Keratinocyte (primary cell): ENCODE data around the gene CCNYL1. TPM values are rescaled to one million over a fixed set of nuclear protein-coding genes. Genes with fewer than 3 reads are reported as not detected.
A peak's percentile ranks its signal among the peaks of the same experiment; 100 is the strongest.

ENCODE experiments used
- DNase-seq: peaks from one replicate; pipeline ENCODE4 v3.0.0-alpha.2; 2011; ENCODE audit warnings: low read depth, missing footprints, low spot score
- FAIRE-seq: peaks from 2 replicates; lab custom pipeline; 2011; peaks lifted over from hg19 to GRCh38; lab: Jason Lieb, UNC
- H2AFZ ChIP-seq: 2 replicates; pipeline ENCODE4 v1.6.0; 2012; ENCODE audit warnings: low read length, control low read depth, inconsistent platforms; ENCODE audit not compliant: control insufficient read depth
- H3K27ac ChIP-seq: 2 replicates; pipeline ENCODE4 v1.5.1; 2011; ENCODE audit warnings: low read length; ENCODE audit not compliant: control insufficient read depth, insufficient read depth
- H3K27me3 ChIP-seq: 3 replicates; pipeline ENCODE4 v1.6.0; 2011; ENCODE audit warnings: low read length; ENCODE audit not compliant: control insufficient read depth, insufficient read depth; ENCODE audit errors: extremely low read depth
- H3K36me3 ChIP-seq, 2 experiments: 2 replicates in 1 of 2; 3 replicates in 1 of 2; pipeline ENCODE4 v1.5.1; 2011; ENCODE audit warnings: low read length in 2 of 2, mild to moderate bottlenecking in 1 of 2; ENCODE audit not compliant: control insufficient read depth in 2 of 2, insufficient read depth in 2 of 2; ENCODE audit errors: extremely low read depth in 1 of 2
- H3K4me1 ChIP-seq: 3 replicates; pipeline ENCODE4 v1.5.1; 2011; ENCODE audit warnings: low read length; ENCODE audit not compliant: control insufficient read depth, insufficient read depth; ENCODE audit errors: extremely low read depth
- H3K4me2 ChIP-seq: 3 replicates; pipeline ENCODE4 v1.6.0; 2011; ENCODE audit warnings: low read depth, low read length; ENCODE audit not compliant: control insufficient read depth, insufficient read depth; ENCODE audit errors: extremely low read depth
- H3K4me3 ChIP-seq, 3 experiments: fragments of 200-600 bp in 1 of 3; sonication (generic) in 1 of 3; 2 replicates in 2 of 3; 3 replicates in 1 of 3; pipeline ENCODE4 v1.5.1; 2011 to 2016; ENCODE audit warnings: low read length in 3 of 3, mild to moderate bottlenecking in 3 of 3, control low read depth in 2 of 3, inconsistent platforms in 1 of 3, low read depth in 1 of 3, mixed read lengths in 1 of 3, mixed run types in 1 of 3, moderate library complexity in 1 of 3; ENCODE audit not compliant: control insufficient read depth in 2 of 3, insufficient read depth in 2 of 3; ENCODE audit errors: extremely low read depth in 1 of 3
- H3K79me2 ChIP-seq: 2 replicates; pipeline ENCODE4 v1.6.0; 2012; ENCODE audit warnings: low read length; ENCODE audit not compliant: control insufficient read depth, insufficient read depth
- H3K9ac ChIP-seq: 3 replicates; pipeline ENCODE4 v1.6.0; 2011; ENCODE audit warnings: low read length; ENCODE audit not compliant: control insufficient read depth, insufficient read depth; ENCODE audit errors: extremely low read depth
- H3K9me1 ChIP-seq: 3 replicates; pipeline ENCODE4 v1.6.0; 2011; ENCODE audit warnings: low read length; ENCODE audit not compliant: control insufficient read depth, insufficient read depth; ENCODE audit errors: extremely low read depth
- H3K9me3 ChIP-seq: 2 replicates; pipeline ENCODE4 v1.5.1; 2012; ENCODE audit warnings: low read depth, low read length; ENCODE audit not compliant: control insufficient read depth
- H4K20me1 ChIP-seq: 3 replicates; pipeline ENCODE4 v1.6.0; 2011; ENCODE audit warnings: low read length; ENCODE audit not compliant: control insufficient read depth, insufficient read depth; ENCODE audit errors: extremely low read depth
- EZH2 ChIP-seq: IDR thresholded peaks from one replicate; pipeline ENCODE4 v1.6.1; 2012; ENCODE audit warnings: inconsistent platforms, mild to moderate bottlenecking, low read length, moderate library complexity
- dilution Hi-C: fragments of 300-500 bp; cut with MboI; formaldehyde crosslinking; loops from one replicate; pipeline ENCODE4 v1.7.0; 2020; ENCODE audit warnings: low sequenced_read_pairs; ENCODE audit not compliant: extremely low pct_ligation_motif_present
- polyA plus RNA-seq, 5 experiments: library from polyadenylated mRNA; depleted of rRNA in 3 of 5; stranded (reverse) in 3 of 5; stranded (forward) in 1 of 5; unstranded in 1 of 5; fragments of >200 nt; gene quantifications; 1 replicate in 1 of 5; 2 replicates in 3 of 5; 3 replicates in 1 of 5; pipeline versions ENCODE4 v1.2.1 to v1.2.3, GENCODE V29; 2011 to 2012; ENCODE audit warnings: missing spikeins in 2 of 5, low read depth in 1 of 5, low replicate concordance in 1 of 5
- TF ChIP-seq, protein P1 (sequence below), 3 experiments: IDR thresholded peaks in 1 of 3; conservative IDR thresholded peaks in 1 of 3; optimal IDR thresholded peaks in 1 of 3; 2 replicates in 2 of 3; 3 replicates in 1 of 3; pipeline versions ENCODE3 to v1.5.1; 2011; ENCODE audit warnings: low read length in 3 of 3, mild to moderate bottlenecking in 3 of 3, moderate library complexity in 2 of 3, control low read depth in 1 of 3, inconsistent platforms in 1 of 3; ENCODE audit not compliant: insufficient read depth in 2 of 3; ENCODE audit errors: extremely low read depth in 1 of 3

Gene CCNYL1
- polyA plus RNA-seq, 1 donor (not counting 4 experiments of a cell fraction or from before 2014, with no cell fraction given): 29.9 TPM

DNA sequence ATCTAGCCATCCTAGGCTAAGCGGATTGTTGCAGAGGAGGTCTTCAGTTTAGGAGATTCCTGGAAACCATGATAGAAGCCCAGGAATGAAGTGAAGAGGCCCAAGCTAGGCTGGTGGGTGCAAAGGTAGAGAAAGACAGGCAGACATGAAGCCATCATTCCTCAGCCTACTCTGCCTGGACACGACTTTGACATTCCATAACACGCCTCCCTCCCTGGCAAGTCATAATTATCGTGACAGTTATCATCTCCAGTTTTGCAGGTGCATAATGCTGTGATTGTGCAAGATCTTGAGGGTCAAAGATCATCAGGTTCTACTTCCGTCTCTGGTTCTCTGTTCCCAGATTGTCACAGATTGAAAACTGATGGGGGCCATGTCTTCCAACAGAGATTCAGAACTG lies 73.5 kb downstream of the CCNYL1 start:
- Histone ChIP-seq H3K4me2 (peak overlapping the region; percentile 37), H3K9me1 (no peaks in the 10 kb centered on the region), H2AFZ (peak overlapping the region; percentile 73), H3K4me3 (no peak overlapping the region), H3K27me3 (no peaks in the 10 kb centered on the region), H3K79me2 (no peaks in the 10 kb centered on the region), H3K9me3 (no peaks in the 10 kb centered on the region), H3K9ac (no peak overlapping the region), H4K20me1 (no peaks in the 10 kb centered on the region), H3K27ac (no peak overlapping the region), H3K4me1 (peaks cover 11% of the 10 kb centered on the region), H3K36me3 (no peaks in the 10 kb centered on the region)
- dilution Hi-C loops: no loop called here
- peak; percentile 58 for FAIRE-seq
- no peak for DNase-seq
- TF ChIP-seq, protein P1, sequence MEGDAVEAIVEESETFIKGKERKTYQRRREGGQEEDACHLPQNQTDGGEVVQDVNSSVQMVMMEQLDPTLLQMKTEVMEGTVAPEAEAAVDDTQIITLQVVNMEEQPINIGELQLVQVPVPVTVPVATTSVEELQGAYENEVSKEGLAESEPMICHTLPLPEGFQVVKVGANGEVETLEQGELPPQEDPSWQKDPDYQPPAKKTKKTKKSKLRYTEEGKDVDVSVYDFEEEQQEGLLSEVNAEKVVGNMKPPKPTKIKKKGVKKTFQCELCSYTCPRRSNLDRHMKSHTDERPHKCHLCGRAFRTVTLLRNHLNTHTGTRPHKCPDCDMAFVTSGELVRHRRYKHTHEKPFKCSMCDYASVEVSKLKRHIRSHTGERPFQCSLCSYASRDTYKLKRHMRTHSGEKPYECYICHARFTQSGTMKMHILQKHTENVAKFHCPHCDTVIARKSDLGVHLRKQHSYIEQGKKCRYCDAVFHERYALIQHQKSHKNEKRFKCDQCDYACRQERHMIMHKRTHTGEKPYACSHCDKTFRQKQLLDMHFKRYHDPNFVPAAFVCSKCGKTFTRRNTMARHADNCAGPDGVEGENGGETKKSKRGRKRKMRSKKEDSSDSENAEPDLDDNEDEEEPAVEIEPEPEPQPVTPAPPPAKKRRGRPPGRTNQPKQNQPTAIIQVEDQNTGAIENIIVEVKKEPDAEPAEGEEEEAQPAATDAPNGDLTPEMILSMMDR (optimal IDR thresholded peaks at IDR 0.05 in 1 of 3, IDR thresholded peaks at IDR 0.05 in 1 of 3, conservative IDR thresholded peaks at IDR 0.05 in 1 of 3; ENCODE audit: extremely low read depth in 1 of 3, insufficient read depth in 2 of 3, low read length in 3 of 3): no peak
- no peak for TF ChIP-seq EZH2

DNA sequence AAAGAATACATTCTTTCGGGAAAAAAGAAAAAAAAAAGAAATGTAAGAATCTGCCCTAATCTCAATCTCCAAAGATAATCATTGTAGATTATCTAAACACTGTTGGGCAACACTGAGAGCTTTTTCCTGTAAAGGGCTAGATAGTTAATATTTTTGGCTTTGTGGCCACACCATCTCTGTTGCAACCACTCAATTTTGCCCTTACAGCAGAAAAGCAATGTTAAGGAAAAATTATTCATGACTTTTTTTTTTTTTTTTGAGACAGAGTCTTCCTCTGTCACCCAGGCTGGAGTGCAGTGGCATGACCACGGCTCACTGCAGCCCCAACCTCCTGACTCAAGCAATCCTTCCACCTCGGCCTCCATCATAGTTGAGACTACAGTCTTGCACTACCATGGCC lies 75.6 kb downstream of the CCNYL1 start:
- no peak for TF ChIP-seq EZH2
- TF ChIP-seq, protein P1 (optimal IDR thresholded peaks at IDR 0.05 in 1 of 3, IDR thresholded peaks at IDR 0.05 in 1 of 3, conservative IDR thresholded peaks at IDR 0.05 in 1 of 3; ENCODE audit: extremely low read depth in 1 of 3, insufficient read depth in 2 of 3, low read length in 3 of 3): no peak
- FAIRE-seq (no peak), DNase-seq (no peak)
- Histone ChIP-seq H3K9me1 (no peaks in the 10 kb centered on the region), H3K9me3 (no peaks in the 10 kb centered on the region), H3K4me1 (peaks cover 28% of the 10 kb centered on the region), H3K27ac (no peak overlapping the region), H3K9ac (no peak overlapping the region), H4K20me1 (no peaks in the 10 kb centered on the region), H3K4me3 (no peak overlapping the region), H3K36me3 (no peaks in the 10 kb centered on the region), H3K79me2 (no peaks in the 10 kb centered on the region), H3K27me3 (no peaks in the 10 kb centered on the region), H3K4me2 (no peak overlapping the region), H2AFZ (no peak overlapping the region)
- dilution Hi-C loops: no loop called here
